ENCODE results near the gene ST6GALNAC2. TPM values are rescaled to one million over a fixed set of nuclear protein-coding genes. Genes with fewer than 3 reads are reported as not detected.

The ST6GALNAC2 gene
- polyA plus RNA-seq, 1 donor (not counting 4 experiments of a cell fraction or from before 2014, with no cell fraction given), result 45.8 TPM

- Histone ChIP-seq H2AFZ (ENCODE audit: control insufficient read depth, low read length) (no peak overlapping the region), H3K4me1 (ENCODE audit: control insufficient read depth, extremely low read depth, insufficient read depth, low read length) (peaks cover 53% of the 10 kb centered on the region), H3K4me2 (ENCODE audit: control insufficient read depth, extremely low read depth, insufficient read depth, low read depth, low read length) (peak overlapping the region; percentile 58), H3K79me2 (ENCODE audit: control insufficient read depth, insufficient read depth, low read length) (no peaks in the 10 kb centered on the region), H4K20me1 (ENCODE audit: control insufficient read depth, extremely low read depth, insufficient read depth, low read length) (no peaks in the 10 kb centered on the region), H3K27me3 (ENCODE audit: control insufficient read depth, extremely low read depth, insufficient read depth, low read length) (peaks cover 8% of the 10 kb centered on the region), H3K4me3 (ENCODE audit: control insufficient read depth in 2 of 3, extremely low read depth in 1 of 3, insufficient read depth in 2 of 3, low read depth in 1 of 3, low read length in 3 of 3) (no peak overlapping the region), H3K9me3 (ENCODE audit: control insufficient read depth, low read depth, low read length) (no peaks in the 10 kb centered on the region), H3K9me1 (ENCODE audit: control insufficient read depth, extremely low read depth, insufficient read depth, low read length) (no peaks in the 10 kb centered on the region), H3K36me3 (ENCODE audit: control insufficient read depth in 2 of 2, extremely low read depth in 1 of 2, insufficient read depth in 2 of 2, low read length in 2 of 2) (no peaks in the 10 kb centered on the region), H3K9ac (ENCODE audit: control insufficient read depth, extremely low read depth, insufficient read depth, low read length) (peak overlapping the region; percentile 44), H3K27ac (ENCODE audit: control insufficient read depth, insufficient read depth, low read length) (peak overlapping the region; percentile 54)
- dilution Hi-C loops (cut with MboI; ENCODE audit: extremely low pct_ligation_motif_present, low sequenced_read_pairs), result no loop called here
- peak; percentile 71 for DNase-seq (ENCODE audit: low read depth, low spot score)
- FAIRE-seq, result peak; percentile 87
- no peak for TF ChIP-seq EZH2 (IDR thresholded peaks at IDR 0.05; ENCODE audit: low read length)
- TF ChIP-seq CTCF (optimal IDR thresholded peaks at IDR 0.05 in 1 of 3, IDR thresholded peaks at IDR 0.05 in 1 of 3, conservative IDR thresholded peaks at IDR 0.05 in 1 of 3; ENCODE audit: extremely low read depth in 1 of 3, insufficient read depth in 2 of 3, low read length in 3 of 3), result no peak
Observed at GRCh38 chr17:76532072-76532651, 53.5 kb downstream of the ST6GALNAC2 start.

GRCh38 chr17:76531486-76532038, 54.1 kb downstream of the ST6GALNAC2 start:
- Histone ChIP-seq H3K36me3 (ENCODE audit: control insufficient read depth in 2 of 2, extremely low read depth in 1 of 2, insufficient read depth in 2 of 2, low read length in 2 of 2) (no peaks in the 10 kb centered on the region), H2AFZ (ENCODE audit: control insufficient read depth, low read length) (no peak overlapping the region), H4K20me1 (ENCODE audit: control insufficient read depth, extremely low read depth, insufficient read depth, low read length) (no peaks in the 10 kb centered on the region), H3K27me3 (ENCODE audit: control insufficient read depth, extremely low read depth, insufficient read depth, low read length) (peaks cover 2% of the 10 kb centered on the region), H3K9ac (ENCODE audit: control insufficient read depth, extremely low read depth, insufficient read depth, low read length) (peak overlapping the region; percentile 44), H3K9me3 (ENCODE audit: control insufficient read depth, low read depth, low read length) (no peaks in the 10 kb centered on the region), H3K4me2 (ENCODE audit: control insufficient read depth, extremely low read depth, insufficient read depth, low read depth, low read length) (peak overlapping the region; percentile 58), H3K4me1 (ENCODE audit: control insufficient read depth, extremely low read depth, insufficient read depth, low read length) (peaks cover 53% of the 10 kb centered on the region), H3K79me2 (ENCODE audit: control insufficient read depth, insufficient read depth, low read length) (no peaks in the 10 kb centered on the region), H3K9me1 (ENCODE audit: control insufficient read depth, extremely low read depth, insufficient read depth, low read length) (no peaks in the 10 kb centered on the region), H3K27ac (ENCODE audit: control insufficient read depth, insufficient read depth, low read length) (peak overlapping the region; percentile 54), H3K4me3 (ENCODE audit: control insufficient read depth in 2 of 3, extremely low read depth in 1 of 3, insufficient read depth in 2 of 3, low read depth in 1 of 3, low read length in 3 of 3) (no peak overlapping the region)
- DNase-seq (ENCODE audit: low read depth, low spot score) (no peak), FAIRE-seq (no peak)
- TF ChIP-seq CTCF (optimal IDR thresholded peaks at IDR 0.05 in 1 of 3, IDR thresholded peaks at IDR 0.05 in 1 of 3, conservative IDR thresholded peaks at IDR 0.05 in 1 of 3; ENCODE audit: extremely low read depth in 1 of 3, insufficient read depth in 2 of 3, low read length in 3 of 3) (no peak), EZH2 (IDR thresholded peaks at IDR 0.05; ENCODE audit: low read length) (no peak)
- dilution Hi-C loops (cut with MboI; ENCODE audit: extremely low pct_ligation_motif_present, low sequenced_read_pairs), result no loop called here
